ENCODE measurements around the gene ADRA2C. TPM values are rescaled to one million over a fixed set of nuclear protein-coding genes. Genes with fewer than 3 reads are reported as not detected.

ADRA2C gene
- total and polyA plus RNA-seq, 2 experiments from 2014 or later = 3.0 to 16.6 TPM

DNA sequence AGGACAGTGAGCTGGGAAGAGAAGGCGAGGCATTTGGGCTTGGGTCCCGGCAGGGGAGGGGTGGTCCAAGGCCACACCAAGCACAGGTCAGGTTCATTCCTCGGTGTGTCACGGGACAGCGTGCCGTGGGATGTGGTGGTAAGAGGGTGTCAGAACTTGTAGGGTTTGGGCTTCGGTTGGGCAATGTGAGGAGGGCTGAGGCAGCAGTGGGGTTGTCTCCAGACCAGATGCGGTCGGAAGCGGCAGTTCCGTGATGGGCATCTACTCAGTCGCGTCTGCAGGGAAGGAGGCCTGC lies 22.1 kb downstream of the ADRA2C start:
- TF ChIP-seq POLR2AphosphoS5 (IDR thresholded peaks at IDR 0.05; ENCODE audit: low read depth) (no peak), EZH2phosphoT487 (IDR thresholded peaks at IDR 0.05; ENCODE audit: unreplicated experiment) (no peak), ZNF331 (CRISPR knock-in tag; IDR thresholded peaks at IDR 0.05; ENCODE audit: low read depth) (no peak), CREB1 (CRISPR knock-in tag; IDR thresholded peaks at IDR 0.05; ENCODE audit: low read depth) (no peak), STAT1 (IDR thresholded peaks at IDR 0.05; ENCODE audit: unreplicated experiment) (no peak), JUNB (IDR thresholded peaks at IDR 0.05; ENCODE audit: unreplicated experiment) (no peak), EZH2 (IDR thresholded peaks at IDR 0.05; ENCODE audit: low read depth, unreplicated experiment) (no peak), ZNF114 (CRISPR knock-in tag; IDR thresholded peaks at IDR 0.05) (no peak), NANOG (IDR thresholded peaks at IDR 0.05; ENCODE audit: borderline replicate concordance) (no peak)
- TF ChIP-seq, protein P1, sequence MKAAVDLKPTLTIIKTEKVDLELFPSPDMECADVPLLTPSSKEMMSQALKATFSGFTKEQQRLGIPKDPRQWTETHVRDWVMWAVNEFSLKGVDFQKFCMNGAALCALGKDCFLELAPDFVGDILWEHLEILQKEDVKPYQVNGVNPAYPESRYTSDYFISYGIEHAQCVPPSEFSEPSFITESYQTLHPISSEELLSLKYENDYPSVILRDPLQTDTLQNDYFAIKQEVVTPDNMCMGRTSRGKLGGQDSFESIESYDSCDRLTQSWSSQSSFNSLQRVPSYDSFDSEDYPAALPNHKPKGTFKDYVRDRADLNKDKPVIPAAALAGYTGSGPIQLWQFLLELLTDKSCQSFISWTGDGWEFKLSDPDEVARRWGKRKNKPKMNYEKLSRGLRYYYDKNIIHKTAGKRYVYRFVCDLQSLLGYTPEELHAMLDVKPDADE (IDR thresholded peaks at IDR 0.05) = no peak
- TF ChIP-seq, protein P2, sequence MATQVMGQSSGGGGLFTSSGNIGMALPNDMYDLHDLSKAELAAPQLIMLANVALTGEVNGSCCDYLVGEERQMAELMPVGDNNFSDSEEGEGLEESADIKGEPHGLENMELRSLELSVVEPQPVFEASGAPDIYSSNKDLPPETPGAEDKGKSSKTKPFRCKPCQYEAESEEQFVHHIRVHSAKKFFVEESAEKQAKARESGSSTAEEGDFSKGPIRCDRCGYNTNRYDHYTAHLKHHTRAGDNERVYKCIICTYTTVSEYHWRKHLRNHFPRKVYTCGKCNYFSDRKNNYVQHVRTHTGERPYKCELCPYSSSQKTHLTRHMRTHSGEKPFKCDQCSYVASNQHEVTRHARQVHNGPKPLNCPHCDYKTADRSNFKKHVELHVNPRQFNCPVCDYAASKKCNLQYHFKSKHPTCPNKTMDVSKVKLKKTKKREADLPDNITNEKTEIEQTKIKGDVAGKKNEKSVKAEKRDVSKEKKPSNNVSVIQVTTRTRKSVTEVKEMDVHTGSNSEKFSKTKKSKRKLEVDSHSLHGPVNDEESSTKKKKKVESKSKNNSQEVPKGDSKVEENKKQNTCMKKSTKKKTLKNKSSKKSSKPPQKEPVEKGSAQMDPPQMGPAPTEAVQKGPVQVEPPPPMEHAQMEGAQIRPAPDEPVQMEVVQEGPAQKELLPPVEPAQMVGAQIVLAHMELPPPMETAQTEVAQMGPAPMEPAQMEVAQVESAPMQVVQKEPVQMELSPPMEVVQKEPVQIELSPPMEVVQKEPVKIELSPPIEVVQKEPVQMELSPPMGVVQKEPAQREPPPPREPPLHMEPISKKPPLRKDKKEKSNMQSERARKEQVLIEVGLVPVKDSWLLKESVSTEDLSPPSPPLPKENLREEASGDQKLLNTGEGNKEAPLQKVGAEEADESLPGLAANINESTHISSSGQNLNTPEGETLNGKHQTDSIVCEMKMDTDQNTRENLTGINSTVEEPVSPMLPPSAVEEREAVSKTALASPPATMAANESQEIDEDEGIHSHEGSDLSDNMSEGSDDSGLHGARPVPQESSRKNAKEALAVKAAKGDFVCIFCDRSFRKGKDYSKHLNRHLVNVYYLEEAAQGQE (IDR thresholded peaks at IDR 0.05; ENCODE audit: unreplicated experiment) = no peak
- TF ChIP-seq, protein P3, sequence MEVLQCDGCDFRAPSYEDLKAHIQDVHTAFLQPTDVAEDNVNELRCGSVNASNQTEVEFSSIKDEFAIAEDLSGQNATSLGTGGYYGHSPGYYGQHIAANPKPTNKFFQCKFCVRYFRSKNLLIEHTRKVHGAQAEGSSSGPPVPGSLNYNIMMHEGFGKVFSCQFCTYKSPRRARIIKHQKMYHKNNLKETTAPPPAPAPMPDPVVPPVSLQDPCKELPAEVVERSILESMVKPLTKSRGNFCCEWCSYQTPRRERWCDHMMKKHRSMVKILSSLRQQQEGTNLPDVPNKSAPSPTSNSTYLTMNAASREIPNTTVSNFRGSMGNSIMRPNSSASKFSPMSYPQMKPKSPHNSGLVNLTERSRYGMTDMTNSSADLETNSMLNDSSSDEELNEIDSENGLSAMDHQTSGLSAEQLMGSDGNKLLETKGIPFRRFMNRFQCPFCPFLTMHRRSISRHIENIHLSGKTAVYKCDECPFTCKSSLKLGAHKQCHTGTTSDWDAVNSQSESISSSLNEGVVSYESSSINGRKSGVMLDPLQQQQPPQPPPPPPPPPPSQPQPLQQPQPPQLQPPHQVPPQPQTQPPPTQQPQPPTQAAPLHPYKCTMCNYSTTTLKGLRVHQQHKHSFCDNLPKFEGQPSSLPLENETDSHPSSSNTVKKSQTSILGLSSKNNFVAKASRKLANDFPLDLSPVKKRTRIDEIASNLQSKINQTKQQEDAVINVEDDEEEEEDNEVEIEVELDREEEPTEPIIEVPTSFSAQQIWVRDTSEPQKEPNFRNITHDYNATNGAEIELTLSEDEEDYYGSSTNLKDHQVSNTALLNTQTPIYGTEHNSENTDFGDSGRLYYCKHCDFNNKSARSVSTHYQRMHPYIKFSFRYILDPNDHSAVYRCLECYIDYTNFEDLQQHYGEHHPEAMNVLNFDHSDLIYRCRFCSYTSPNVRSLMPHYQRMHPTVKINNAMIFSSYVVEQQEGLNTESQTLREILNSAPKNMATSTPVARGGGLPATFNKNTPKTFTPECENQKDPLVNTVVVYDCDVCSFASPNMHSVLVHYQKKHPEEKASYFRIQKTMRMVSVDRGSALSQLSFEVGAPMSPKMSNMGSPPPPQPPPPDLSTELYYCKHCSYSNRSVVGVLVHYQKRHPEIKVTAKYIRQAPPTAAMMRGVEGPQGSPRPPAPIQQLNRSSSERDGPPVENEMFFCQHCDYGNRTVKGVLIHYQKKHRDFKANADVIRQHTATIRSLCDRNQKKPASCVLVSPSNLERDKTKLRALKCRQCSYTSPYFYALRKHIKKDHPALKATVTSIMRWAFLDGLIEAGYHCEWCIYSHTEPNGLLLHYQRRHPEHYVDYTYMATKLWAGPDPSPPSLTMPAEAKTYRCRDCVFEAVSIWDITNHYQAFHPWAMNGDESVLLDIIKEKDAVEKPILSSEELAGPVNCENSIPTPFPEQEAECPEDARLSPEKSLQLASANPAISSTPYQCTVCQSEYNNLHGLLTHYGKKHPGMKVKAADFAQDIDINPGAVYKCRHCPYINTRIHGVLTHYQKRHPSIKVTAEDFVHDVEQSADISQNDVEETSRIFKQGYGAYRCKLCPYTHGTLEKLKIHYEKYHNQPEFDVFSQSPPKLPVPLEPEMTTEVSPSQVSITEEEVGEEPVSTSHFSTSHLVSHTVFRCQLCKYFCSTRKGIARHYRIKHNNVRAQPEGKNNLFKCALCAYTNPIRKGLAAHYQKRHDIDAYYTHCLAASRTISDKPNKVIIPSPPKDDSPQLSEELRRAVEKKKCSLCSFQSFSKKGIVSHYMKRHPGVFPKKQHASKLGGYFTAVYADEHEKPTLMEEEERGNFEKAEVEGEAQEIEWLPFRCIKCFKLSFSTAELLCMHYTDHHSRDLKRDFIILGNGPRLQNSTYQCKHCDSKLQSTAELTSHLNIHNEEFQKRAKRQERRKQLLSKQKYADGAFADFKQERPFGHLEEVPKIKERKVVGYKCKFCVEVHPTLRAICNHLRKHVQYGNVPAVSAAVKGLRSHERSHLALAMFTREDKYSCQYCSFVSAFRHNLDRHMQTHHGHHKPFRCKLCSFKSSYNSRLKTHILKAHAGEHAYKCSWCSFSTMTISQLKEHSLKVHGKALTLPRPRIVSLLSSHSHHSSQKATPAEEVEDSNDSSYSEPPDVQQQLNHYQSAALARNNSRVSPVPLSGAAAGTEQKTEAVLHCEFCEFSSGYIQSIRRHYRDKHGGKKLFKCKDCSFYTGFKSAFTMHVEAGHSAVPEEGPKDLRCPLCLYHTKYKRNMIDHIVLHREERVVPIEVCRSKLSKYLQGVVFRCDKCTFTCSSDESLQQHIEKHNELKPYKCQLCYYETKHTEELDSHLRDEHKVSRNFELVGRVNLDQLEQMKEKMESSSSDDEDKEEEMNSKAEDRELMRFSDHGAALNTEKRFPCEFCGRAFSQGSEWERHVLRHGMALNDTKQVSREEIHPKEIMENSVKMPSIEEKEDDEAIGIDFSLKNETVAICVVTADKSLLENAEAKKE (CRISPR knock-in tag; IDR thresholded peaks at IDR 0.05) = no peak
- TF ChIP-seq, protein P4, sequence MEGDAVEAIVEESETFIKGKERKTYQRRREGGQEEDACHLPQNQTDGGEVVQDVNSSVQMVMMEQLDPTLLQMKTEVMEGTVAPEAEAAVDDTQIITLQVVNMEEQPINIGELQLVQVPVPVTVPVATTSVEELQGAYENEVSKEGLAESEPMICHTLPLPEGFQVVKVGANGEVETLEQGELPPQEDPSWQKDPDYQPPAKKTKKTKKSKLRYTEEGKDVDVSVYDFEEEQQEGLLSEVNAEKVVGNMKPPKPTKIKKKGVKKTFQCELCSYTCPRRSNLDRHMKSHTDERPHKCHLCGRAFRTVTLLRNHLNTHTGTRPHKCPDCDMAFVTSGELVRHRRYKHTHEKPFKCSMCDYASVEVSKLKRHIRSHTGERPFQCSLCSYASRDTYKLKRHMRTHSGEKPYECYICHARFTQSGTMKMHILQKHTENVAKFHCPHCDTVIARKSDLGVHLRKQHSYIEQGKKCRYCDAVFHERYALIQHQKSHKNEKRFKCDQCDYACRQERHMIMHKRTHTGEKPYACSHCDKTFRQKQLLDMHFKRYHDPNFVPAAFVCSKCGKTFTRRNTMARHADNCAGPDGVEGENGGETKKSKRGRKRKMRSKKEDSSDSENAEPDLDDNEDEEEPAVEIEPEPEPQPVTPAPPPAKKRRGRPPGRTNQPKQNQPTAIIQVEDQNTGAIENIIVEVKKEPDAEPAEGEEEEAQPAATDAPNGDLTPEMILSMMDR (conservative IDR thresholded peaks at IDR 0.05; ENCODE audit: low read depth in 2 of 2) = no peak
- Histone ChIP-seq H3K9me2 (ENCODE audit: insufficient read depth) (no peaks in the 10 kb centered on the region), H2AFZ (no peak overlapping the region), H3K4me3 (no peak overlapping the region), H3K36me3 (ENCODE audit: insufficient read depth) (no peaks in the 10 kb centered on the region), H3K4me2 (no peak overlapping the region), H3F3A (replicated peaks; ENCODE audit: low read depth) (no peaks in the 10 kb centered on the region), H3K27ac (ENCODE audit: low read depth) (no peak overlapping the region), H3K4me1 (ENCODE audit: insufficient read depth) (no peaks in the 10 kb centered on the region), H3K27me3 (ENCODE audit: insufficient read depth) (no peaks in the 10 kb centered on the region), H3K79me2 (replicated peaks; ENCODE audit: insufficient read depth) (no peaks in the 10 kb centered on the region), H4K20me1 (replicated peaks; ENCODE audit: insufficient read depth) (peaks cover 4% of the 10 kb centered on the region; the same call in 1 of the 2 replicates)
- H3K4me3 Mint-ChIP-seq = no peak overlapping the region
- H3K36me3 Mint-ChIP-seq (ENCODE audit: low read depth) = no peaks in the 10 kb centered on the region
- DNase-seq (ENCODE audit: low spot score) (no peak), ATAC-seq (no peak)
- H3K27ac Mint-ChIP-seq = no peak overlapping the region
- H3K9me3 Mint-ChIP-seq = no peaks in the 10 kb centered on the region
- peaks cover 8% of the 10 kb centered on the region for H3K4me1 Mint-ChIP-seq
- H3K27me3 Mint-ChIP-seq (ENCODE audit: insufficient read depth, low read depth, poor library complexity) = peaks cover 6% of the 10 kb centered on the region

Measured in GM23338 (cell line).